ENCODE data around the gene LHFPL2.

The LHFPL2 gene

GRCh38 chr5:78574131-78574673 lies 74.4 kb downstream of the LHFPL2 start:
- Histone ChIP-seq H3K4me1 (ENCODE audit: control insufficient read depth, insufficient read depth, low read length) (peaks cover 5% of the 10 kb centered on the region), H3K9me3 (ENCODE audit: control insufficient read depth, low read length) (no peaks in the 10 kb centered on the region), H3K27ac (ENCODE audit: insufficient read depth, low read depth, low read length, poor library complexity, severe bottlenecking) (no peak overlapping the region), H3K27me3 (ENCODE audit: control insufficient read depth, insufficient read depth, low read length, poor library complexity, severe bottlenecking) (no peaks in the 10 kb centered on the region), H3K4me3 (ENCODE audit: insufficient read depth, low read depth, low read length) (no peak overlapping the region), H3K36me3 (ENCODE audit: control insufficient read depth, insufficient read depth, low read length) (no peaks in the 10 kb centered on the region)
- 86 to 87% methylated on average over 4 of the region's 4 CpGs for WGBS, 2 experiments

- WGBS, 2 experiments = 86 to 94% methylated on average over 2 of the region's 2 CpGs
- no peak overlapping the region for H3K4me3 ChIP-seq (ENCODE audit: insufficient read depth, low read depth, low read length)
- H3K4me1 ChIP-seq (ENCODE audit: control insufficient read depth, insufficient read depth, low read length) = peaks cover 14% of the 10 kb centered on the region
Observed at GRCh38 chr5:78573318-78573717, 75.3 kb downstream of the LHFPL2 start.

GRCh38 chr5:78570646-78571045 lies 77.9 kb downstream of the LHFPL2 start:
- Histone ChIP-seq H3K27me3 (ENCODE audit: control insufficient read depth, insufficient read depth, low read length, poor library complexity, severe bottlenecking) (no peaks in the 10 kb centered on the region), H3K36me3 (ENCODE audit: control insufficient read depth, insufficient read depth, low read length) (no peaks in the 10 kb centered on the region), H3K4me1 (ENCODE audit: control insufficient read depth, insufficient read depth, low read length) (peaks cover 21% of the 10 kb centered on the region), H3K27ac (ENCODE audit: insufficient read depth, low read depth, low read length, poor library complexity, severe bottlenecking) (no peak overlapping the region), H3K9me3 (ENCODE audit: control insufficient read depth, low read length) (no peaks in the 10 kb centered on the region), H3K4me3 (ENCODE audit: insufficient read depth, low read depth, low read length) (no peak overlapping the region)
- whole genome bisulfite sequencing, 2 experiments = 96 to 97% methylated on average over 4 of the region's 5 CpGs

More at GRCh38 chr5:78573318-78573717, 75.3 kb downstream of the LHFPL2 start:
- Histone ChIP-seq H3K9me3 (ENCODE audit: control insufficient read depth, low read length) (no peaks in the 10 kb centered on the region), H3K36me3 (ENCODE audit: control insufficient read depth, insufficient read depth, low read length) (no peaks in the 10 kb centered on the region), H3K27ac (ENCODE audit: insufficient read depth, low read depth, low read length, poor library complexity, severe bottlenecking) (no peak overlapping the region), H3K27me3 (ENCODE audit: control insufficient read depth, insufficient read depth, low read length, poor library complexity, severe bottlenecking) (no peaks in the 10 kb centered on the region)

GRCh38 chr5:78569441-78569840 lies 79.1 kb downstream of the LHFPL2 start:
- Histone ChIP-seq H3K4me3 (ENCODE audit: insufficient read depth, low read depth, low read length) (no peak overlapping the region), H3K9me3 (ENCODE audit: control insufficient read depth, low read length) (no peaks in the 10 kb centered on the region), H3K36me3 (ENCODE audit: control insufficient read depth, insufficient read depth, low read length) (no peaks in the 10 kb centered on the region), H3K27ac (ENCODE audit: insufficient read depth, low read depth, low read length, poor library complexity, severe bottlenecking) (no peak overlapping the region), H3K4me1 (ENCODE audit: control insufficient read depth, insufficient read depth, low read length) (peaks cover 21% of the 10 kb centered on the region), H3K27me3 (ENCODE audit: control insufficient read depth, insufficient read depth, low read length, poor library complexity, severe bottlenecking) (no peaks in the 10 kb centered on the region)
- WGBS, 2 experiments = 74 to 76% methylated on average over 10 of the region's 10 CpGs

GRCh38 chr5:78568676-78569075 lies 79.9 kb downstream of the LHFPL2 start:
- H3K9me3 ChIP-seq (ENCODE audit: control insufficient read depth, low read length) = no peaks in the 10 kb centered on the region
- H3K4me1 ChIP-seq (ENCODE audit: control insufficient read depth, insufficient read depth, low read length) = peaks cover 21% of the 10 kb centered on the region
- WGBS, 2 experiments = 92 to 94% methylated on average over 3 of the region's 3 CpGs
- no peaks in the 10 kb centered on the region for H3K27me3 ChIP-seq (ENCODE audit: control insufficient read depth, insufficient read depth, low read length, poor library complexity, severe bottlenecking)
- no peak overlapping the region for H3K4me3 ChIP-seq (ENCODE audit: insufficient read depth, low read depth, low read length)
- no peaks in the 10 kb centered on the region for H3K36me3 ChIP-seq (ENCODE audit: control insufficient read depth, insufficient read depth, low read length)
- no peak overlapping the region for H3K27ac ChIP-seq (ENCODE audit: insufficient read depth, low read depth, low read length, poor library complexity, severe bottlenecking)

GRCh38 chr5:78568212-78568611 lies 80.4 kb downstream of the LHFPL2 start:
- no peaks in the 10 kb centered on the region for H3K36me3 ChIP-seq (ENCODE audit: control insufficient read depth, insufficient read depth, low read length)
- peaks cover 21% of the 10 kb centered on the region for H3K4me1 ChIP-seq (ENCODE audit: control insufficient read depth, insufficient read depth, low read length)
- no peaks in the 10 kb centered on the region for H3K27me3 ChIP-seq (ENCODE audit: control insufficient read depth, insufficient read depth, low read length, poor library complexity, severe bottlenecking)
- no peak overlapping the region for H3K27ac ChIP-seq (ENCODE audit: insufficient read depth, low read depth, low read length, poor library complexity, severe bottlenecking)
- WGBS, 2 experiments = 70 to 75% methylated on average over 5 of the region's 5 CpGs
- H3K9me3 ChIP-seq (ENCODE audit: control insufficient read depth, low read length) = no peaks in the 10 kb centered on the region
- H3K4me3 ChIP-seq (ENCODE audit: insufficient read depth, low read depth, low read length) = no peak overlapping the region

GRCh38 chr5:78567617-78568016 lies 81.0 kb downstream of the LHFPL2 start:
- Histone ChIP-seq H3K27me3 (ENCODE audit: control insufficient read depth, insufficient read depth, low read length, poor library complexity, severe bottlenecking) (no peaks in the 10 kb centered on the region), H3K27ac (ENCODE audit: insufficient read depth, low read depth, low read length, poor library complexity, severe bottlenecking) (no peak overlapping the region), H3K4me1 (ENCODE audit: control insufficient read depth, insufficient read depth, low read length) (peaks cover 21% of the 10 kb centered on the region), H3K4me3 (ENCODE audit: insufficient read depth, low read depth, low read length) (no peak overlapping the region), H3K36me3 (ENCODE audit: control insufficient read depth, insufficient read depth, low read length) (no peaks in the 10 kb centered on the region), H3K9me3 (ENCODE audit: control insufficient read depth, low read length) (no peaks in the 10 kb centered on the region)
- WGBS, 2 experiments = 91 to 94% methylated on average over 2 to 3 of the region's 3 CpGs

GRCh38 chr5:78566747-78567425 lies 81.7 kb downstream of the LHFPL2 start:
- H3K9me3 ChIP-seq (ENCODE audit: control insufficient read depth, low read length) = no peaks in the 10 kb centered on the region
- no peaks in the 10 kb centered on the region for H3K36me3 ChIP-seq (ENCODE audit: control insufficient read depth, insufficient read depth, low read length)
- peaks cover 21% of the 10 kb centered on the region for H3K4me1 ChIP-seq (ENCODE audit: control insufficient read depth, insufficient read depth, low read length)
- H3K4me3 ChIP-seq (ENCODE audit: insufficient read depth, low read depth, low read length) = no peak overlapping the region
- H3K27ac ChIP-seq (ENCODE audit: insufficient read depth, low read depth, low read length, poor library complexity, severe bottlenecking) = no peak overlapping the region
- H3K27me3 ChIP-seq (ENCODE audit: control insufficient read depth, insufficient read depth, low read length, poor library complexity, severe bottlenecking) = no peaks in the 10 kb centered on the region
- WGBS, 2 experiments = 89 to 93% methylated on average over 2 to 5 of the region's 7 CpGs

- no peaks in the 10 kb centered on the region for H3K27me3 ChIP-seq (ENCODE audit: control insufficient read depth, insufficient read depth, low read length, poor library complexity, severe bottlenecking)
- WGBS, 2 experiments = 95 to 96% methylated on average over 1 of the region's 1 CpG
- H3K4me1 ChIP-seq (ENCODE audit: control insufficient read depth, insufficient read depth, low read length) = peaks cover 21% of the 10 kb centered on the region
- H3K27ac ChIP-seq (ENCODE audit: insufficient read depth, low read depth, low read length, poor library complexity, severe bottlenecking) = no peak overlapping the region
- H3K4me3 ChIP-seq (ENCODE audit: insufficient read depth, low read depth, low read length) = no peak overlapping the region
- H3K36me3 ChIP-seq (ENCODE audit: control insufficient read depth, insufficient read depth, low read length) = no peaks in the 10 kb centered on the region
- no peaks in the 10 kb centered on the region for H3K9me3 ChIP-seq (ENCODE audit: control insufficient read depth, low read length)
Observed at GRCh38 chr5:78565395-78565794, 83.2 kb downstream of the LHFPL2 start.

- Histone ChIP-seq H3K4me1 (ENCODE audit: control insufficient read depth, insufficient read depth, low read length) (peaks cover 10% of the 10 kb centered on the region), H3K36me3 (ENCODE audit: control insufficient read depth, insufficient read depth, low read length) (no peaks in the 10 kb centered on the region), H3K4me3 (ENCODE audit: insufficient read depth, low read depth, low read length) (no peak overlapping the region), H3K9me3 (ENCODE audit: control insufficient read depth, low read length) (no peaks in the 10 kb centered on the region), H3K27ac (ENCODE audit: insufficient read depth, low read depth, low read length, poor library complexity, severe bottlenecking) (no peak overlapping the region), H3K27me3 (ENCODE audit: control insufficient read depth, insufficient read depth, low read length, poor library complexity, severe bottlenecking) (no peaks in the 10 kb centered on the region)
- WGBS, 2 experiments = 71 to 74% methylated on average over 2 of the region's 2 CpGs
Observed at GRCh38 chr5:78563621-78564020, 85.0 kb downstream of the LHFPL2 start.
